ENCODE data around the gene SLC12A5.

DNA sequence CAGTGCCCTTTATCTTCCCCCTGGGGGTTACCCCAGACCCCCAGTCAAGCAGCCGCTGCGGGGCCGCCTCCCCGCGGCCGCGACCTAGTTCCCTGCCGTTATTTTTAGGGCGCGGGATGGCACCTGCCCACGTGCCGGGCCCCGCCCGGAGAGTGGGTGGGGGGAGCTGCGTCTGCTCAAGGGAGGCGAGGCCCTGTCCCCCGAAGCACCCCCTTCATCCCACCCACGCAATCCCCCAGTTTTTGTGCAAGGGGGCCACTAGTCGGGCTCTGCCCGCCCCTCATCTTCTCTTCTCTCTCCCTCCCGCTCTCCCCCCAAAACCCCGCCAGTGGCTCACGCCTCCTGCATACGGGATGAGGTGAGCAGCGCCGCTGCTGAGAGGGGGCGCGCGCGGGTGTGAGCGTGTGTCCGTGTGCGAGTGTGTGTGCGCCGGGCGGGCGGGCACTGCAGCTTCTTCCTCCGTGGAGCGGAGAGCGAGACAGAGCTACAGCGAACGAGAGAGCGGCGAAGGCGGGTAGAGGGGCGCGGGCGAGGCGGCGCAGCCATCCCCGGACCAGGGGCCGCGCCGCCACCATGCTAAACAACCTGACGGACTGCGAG, at the start of gene SLC12A5:
- TF ChIP-seq, protein P1, sequence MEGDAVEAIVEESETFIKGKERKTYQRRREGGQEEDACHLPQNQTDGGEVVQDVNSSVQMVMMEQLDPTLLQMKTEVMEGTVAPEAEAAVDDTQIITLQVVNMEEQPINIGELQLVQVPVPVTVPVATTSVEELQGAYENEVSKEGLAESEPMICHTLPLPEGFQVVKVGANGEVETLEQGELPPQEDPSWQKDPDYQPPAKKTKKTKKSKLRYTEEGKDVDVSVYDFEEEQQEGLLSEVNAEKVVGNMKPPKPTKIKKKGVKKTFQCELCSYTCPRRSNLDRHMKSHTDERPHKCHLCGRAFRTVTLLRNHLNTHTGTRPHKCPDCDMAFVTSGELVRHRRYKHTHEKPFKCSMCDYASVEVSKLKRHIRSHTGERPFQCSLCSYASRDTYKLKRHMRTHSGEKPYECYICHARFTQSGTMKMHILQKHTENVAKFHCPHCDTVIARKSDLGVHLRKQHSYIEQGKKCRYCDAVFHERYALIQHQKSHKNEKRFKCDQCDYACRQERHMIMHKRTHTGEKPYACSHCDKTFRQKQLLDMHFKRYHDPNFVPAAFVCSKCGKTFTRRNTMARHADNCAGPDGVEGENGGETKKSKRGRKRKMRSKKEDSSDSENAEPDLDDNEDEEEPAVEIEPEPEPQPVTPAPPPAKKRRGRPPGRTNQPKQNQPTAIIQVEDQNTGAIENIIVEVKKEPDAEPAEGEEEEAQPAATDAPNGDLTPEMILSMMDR (IDR thresholded peaks at IDR 0.05 in 4 of 5, conservative IDR thresholded peaks at IDR 0.05 in 1 of 5), result no peak
- no peak for TF ChIP-seq POLR2A (IDR thresholded peaks at IDR 0.05)

Data from gastrocnemius medialis (tissue), 4 donors.